ENCODE data around the gene TMEM179B. TPM values are rescaled to one million over a fixed set of nuclear protein-coding genes. Genes with fewer than 3 reads are reported as not detected.

Gene TMEM179B
- polyA plus RNA-seq, 5 donors, result 48.2 to 59.9 (median 51.2) TPM

DNA sequence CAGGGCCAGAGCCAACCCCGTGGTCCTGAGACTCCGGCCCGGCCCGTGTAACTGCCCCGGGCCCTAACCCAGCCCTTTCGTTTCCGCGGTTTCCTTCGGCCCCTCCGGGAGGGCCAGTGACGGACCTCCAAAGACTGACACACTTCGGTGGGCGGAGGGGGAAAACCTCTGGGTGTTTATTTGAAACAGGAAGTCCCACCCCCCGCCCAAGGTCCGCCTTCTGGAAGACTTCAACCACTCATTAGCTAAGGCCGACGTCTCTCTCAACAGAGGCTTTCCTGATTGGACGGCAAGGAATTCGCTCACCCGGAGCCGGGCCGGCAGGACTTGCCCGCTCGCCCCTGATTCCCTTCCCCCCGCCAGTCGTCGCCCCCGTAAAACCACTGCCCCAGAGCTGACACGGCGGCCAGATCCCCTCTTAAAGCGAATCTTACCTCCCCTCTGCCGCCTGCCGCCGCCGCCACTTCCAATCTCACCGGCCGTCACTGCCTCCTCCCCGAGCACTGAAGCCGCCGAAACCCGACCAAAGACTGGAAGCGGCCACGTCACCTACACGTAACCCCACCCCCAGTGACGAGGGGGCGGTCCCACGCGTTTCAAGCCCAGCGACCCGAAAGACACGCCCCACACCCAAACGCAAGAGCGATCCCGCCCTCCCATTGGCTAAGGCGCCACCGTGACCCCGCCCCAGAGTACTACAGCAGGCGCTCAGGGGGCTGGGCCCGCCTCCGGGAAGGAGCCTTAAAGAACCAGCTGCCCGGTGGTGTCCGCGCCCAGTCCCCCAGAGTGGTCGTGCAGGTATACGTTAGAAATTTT lies 44.5 kb downstream of the TMEM179B start, which contains the start of gene STX5:
Gene STX5, minus strand, starts transcription at position 532 of the 816 bp plus-strand sequence. CDS start 808 bp downstream, outside the sequence.
- DNase-seq, result peak; percentile 99

DNA sequence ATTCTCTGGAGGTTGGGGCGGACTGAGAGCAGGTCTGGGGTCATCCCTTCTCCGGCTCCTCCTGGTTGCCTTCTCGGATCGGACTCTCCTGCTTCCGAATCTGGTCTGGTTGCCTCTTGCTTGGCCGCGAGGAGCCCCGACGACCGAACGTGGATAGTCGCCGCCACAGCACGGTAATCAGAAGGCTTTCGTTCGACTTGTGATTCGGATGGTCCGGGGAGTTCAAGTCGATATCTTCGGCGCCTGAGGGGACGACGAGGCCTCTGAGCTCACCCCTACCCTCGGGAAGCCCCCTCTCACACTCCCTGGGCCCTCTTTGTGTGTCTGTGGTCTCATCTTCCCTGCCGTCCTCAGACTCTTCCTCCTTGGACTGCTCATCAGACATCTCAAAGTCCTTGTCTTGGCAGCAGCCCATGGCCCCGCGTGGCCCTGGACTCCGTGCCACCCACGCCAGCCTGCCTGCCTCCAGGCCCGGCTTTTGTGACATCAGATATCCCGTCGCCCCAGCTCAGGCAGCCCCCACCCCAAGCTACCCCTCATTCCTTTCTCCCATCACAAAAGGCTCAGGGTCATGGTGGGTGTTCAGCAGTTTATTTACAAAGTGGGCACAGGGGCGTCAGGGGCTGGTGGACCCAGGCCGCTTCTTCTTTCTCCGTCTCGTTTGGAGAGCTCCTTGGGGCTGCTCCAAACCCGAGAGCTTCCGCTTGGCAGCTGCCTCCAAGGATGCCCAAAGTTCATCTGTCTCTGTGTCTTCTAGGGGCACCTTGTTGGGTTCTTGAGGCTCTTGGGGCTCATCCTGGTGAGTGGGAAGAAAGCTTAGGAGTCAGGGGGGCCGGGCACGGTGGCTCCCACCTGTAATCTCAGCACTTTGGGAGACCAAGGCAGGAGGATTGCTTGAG lies 45.4 kb downstream of the TMEM179B start, which contains the start of gene TEX54:
Gene TEX54, minus strand, starts transcription at position 506 of the 899 bp plus-strand sequence.
- DNase-seq, result no peak

DNA sequence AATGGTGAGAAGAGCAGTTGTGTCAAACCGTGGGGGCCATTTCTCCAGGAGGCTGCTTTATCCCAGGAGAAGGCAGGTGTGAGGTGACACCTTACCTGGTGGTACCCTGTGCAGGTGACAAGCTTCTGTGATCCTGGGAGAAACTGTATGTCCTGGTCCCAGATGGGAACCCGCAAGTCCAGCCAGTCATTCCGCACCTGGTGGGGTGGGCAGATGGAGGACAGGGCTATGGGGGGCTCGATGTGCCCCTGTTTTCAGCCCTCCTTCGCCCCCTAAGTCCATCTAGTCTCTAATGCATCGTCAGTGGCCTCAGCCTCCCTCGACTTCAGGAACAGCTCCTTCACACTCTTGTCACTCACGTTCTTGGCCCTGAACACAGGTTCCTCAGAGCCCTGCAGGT lies 48.1 kb downstream of the TMEM179B start:
- no peak for DNase-seq

DNA sequence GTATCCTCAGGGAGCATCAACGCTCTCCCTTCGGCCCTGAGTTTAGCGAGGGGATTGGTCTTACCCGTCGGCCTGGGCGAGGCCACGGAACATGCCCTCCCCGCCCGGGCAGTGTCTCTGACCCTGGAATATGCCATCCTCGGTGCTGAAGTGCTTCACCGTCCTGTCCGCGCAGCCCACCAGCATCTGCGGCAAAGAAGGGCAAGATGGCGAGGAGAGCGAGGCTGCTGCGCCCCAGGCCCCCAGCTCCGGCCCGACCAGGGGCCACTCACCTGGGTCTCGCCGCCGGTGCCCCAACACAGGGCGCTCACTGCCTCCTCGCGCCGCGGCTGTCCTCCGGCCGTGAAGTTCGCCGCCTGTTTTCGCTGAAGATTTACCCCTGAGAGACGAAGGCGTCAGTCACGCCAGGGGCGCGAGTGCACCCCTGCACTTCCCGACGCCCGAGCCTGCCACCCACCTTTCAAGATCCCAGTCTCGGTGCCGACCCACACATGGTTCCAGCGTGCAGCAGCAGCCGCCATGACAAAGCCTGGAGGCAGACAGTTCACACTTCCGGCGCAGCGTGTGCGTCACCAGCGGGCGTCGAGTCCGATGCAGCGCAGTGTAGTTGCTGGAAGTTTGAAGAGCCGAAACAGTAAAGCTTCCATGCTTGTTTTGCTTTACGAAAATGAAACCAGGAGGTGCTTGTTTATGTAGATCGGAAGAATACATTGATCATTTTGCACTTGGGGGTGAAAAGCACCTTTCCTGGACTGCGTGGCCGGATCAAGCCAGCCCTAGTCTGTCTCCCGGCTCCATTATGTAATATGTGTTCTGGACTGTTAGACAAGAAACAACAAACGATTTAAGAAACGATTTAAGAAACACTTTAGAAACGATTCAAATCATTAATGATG lies 52.1 kb downstream of the TMEM179B start, which contains the start of gene WDR74:
Gene WDR74, minus strand, starts transcription at position 541 of the 896 bp plus-strand sequence. Its CDS starts 20 bp downstream, at position 521.
- peak; percentile 91 to 92 for DNase-seq

Other genes starting within 250 kb of the TMEM179B start
- 100 to 1,000 TPM; 154 to 240 (median 173) TPM for gene AHNAK, start 240.6 kb upstream of the TMEM179B start, polyA plus RNA-seq (ENCODE audit: insufficient read depth in 1 of 5, insufficient read length in 5 of 5, low replicate concordance in 1 of 5)
- 1,000 to 10,000 TPM; 2,119 to 2,744 (median 2,318) TPM for gene EEF1G, start 213.5 kb upstream of the TMEM179B start, polyA plus RNA-seq (ENCODE audit: insufficient read depth in 1 of 5, insufficient read length in 5 of 5, low replicate concordance in 1 of 5)
- gene TUT1, start 195.9 kb upstream of the TMEM179B start, polyA plus RNA-seq (ENCODE audit: insufficient read depth in 1 of 5, insufficient read length in 5 of 5, low replicate concordance in 1 of 5), result 10 to 100 TPM; 22.4 to 26.3 (median 25.0) TPM
- 100 to 1,000 TPM in 1 of 5 donors, 10 to 100 TPM in 4; 88.1 to 103 (median 95.4) TPM for gene MTA2, start 185.5 kb upstream of the TMEM179B start, polyA plus RNA-seq (ENCODE audit: insufficient read depth in 1 of 5, insufficient read length in 5 of 5, low replicate concordance in 1 of 5)
- gene EML3, start 174.6 kb upstream of the TMEM179B start, polyA plus RNA-seq (ENCODE audit: insufficient read depth in 1 of 5, insufficient read length in 5 of 5, low replicate concordance in 1 of 5), result 10 to 100 TPM; 32.6 to 57.4 (median 49.5) TPM
- 1 to 10 TPM; 3.3 to 7.5 (median 4.8) TPM for gene ROM1, start 174.1 kb upstream of the TMEM179B start, polyA plus RNA-seq (ENCODE audit: insufficient read depth in 1 of 5, insufficient read length in 5 of 5, low replicate concordance in 1 of 5)
- 10 to 100 TPM; 17.4 to 39.9 (median 26.4) TPM for gene B3GAT3, start 165.4 kb upstream of the TMEM179B start, polyA plus RNA-seq (ENCODE audit: insufficient read depth in 1 of 5, insufficient read length in 5 of 5, low replicate concordance in 1 of 5)
- 100 to 1,000 TPM; 288 to 339 (median 312) TPM for gene GANAB, start 140.8 kb upstream of the TMEM179B start, polyA plus RNA-seq (ENCODE audit: insufficient read depth in 1 of 5, insufficient read length in 5 of 5, low replicate concordance in 1 of 5)
- 10 to 100 TPM; 12.0 to 19.6 (median 14.3) TPM for gene INTS5, start 134.1 kb upstream of the TMEM179B start, polyA plus RNA-seq (ENCODE audit: insufficient read depth in 1 of 5, insufficient read length in 5 of 5, low replicate concordance in 1 of 5)
- gene C11orf98, start 122.2 kb upstream of the TMEM179B start, polyA plus RNA-seq (ENCODE audit: insufficient read depth in 1 of 5, insufficient read length in 5 of 5, low replicate concordance in 1 of 5), result 10 to 100 TPM; 45.9 to 64.1 (median 52.8) TPM
- gene CSKMT, start 122.1 kb upstream of the TMEM179B start, polyA plus RNA-seq (ENCODE audit: insufficient read depth in 1 of 5, insufficient read length in 5 of 5, low replicate concordance in 1 of 5), result 1 to 10 TPM; 4.8 to 9.0 (median 7.1) TPM
- gene UQCC3, start 115.7 kb upstream of the TMEM179B start, polyA plus RNA-seq (ENCODE audit: insufficient read depth in 1 of 5, insufficient read length in 5 of 5, low replicate concordance in 1 of 5), result 10 to 100 TPM in 1 of 5 donors, 1 to 10 TPM in 4; 5.0 to 10.8 (median 6.7) TPM
- gene LBHD1, start 115.1 kb upstream of the TMEM179B start, polyA plus RNA-seq (ENCODE audit: insufficient read depth in 1 of 5, insufficient read length in 5 of 5, low replicate concordance in 1 of 5), result 1 to 10 TPM; 4.9 to 9.5 (median 8.8) TPM
- 100 to 1,000 TPM; 132 to 176 (median 145) TPM for gene UBXN1, start 108.3 kb upstream of the TMEM179B start, polyA plus RNA-seq (ENCODE audit: insufficient read depth in 1 of 5, insufficient read length in 5 of 5, low replicate concordance in 1 of 5)
- gene LRRN4CL, start 97.9 kb upstream of the TMEM179B start, polyA plus RNA-seq (ENCODE audit: insufficient read depth in 1 of 5, insufficient read length in 5 of 5, low replicate concordance in 1 of 5), result 1 to 10 TPM in 1 of 5 donors, under 1 TPM in 4; 0.37 to 1.3 (median 0.55) TPM
- gene BSCL2, start 80.0 kb upstream of the TMEM179B start, polyA plus RNA-seq (ENCODE audit: insufficient read depth in 1 of 5, insufficient read length in 5 of 5, low replicate concordance in 1 of 5), result 10 to 100 TPM; 38.0 to 50.3 (median 45.9) TPM
- gene GNG3, start 79.7 kb upstream of the TMEM179B start, polyA plus RNA-seq (ENCODE audit: insufficient read depth in 1 of 5, insufficient read length in 5 of 5, low replicate concordance in 1 of 5), result 1 to 10 TPM in 4 of 5 donors, under 1 TPM in 1; 0.73 to 1.7 (median 1.5) TPM
- gene HNRNPUL2, start 59.9 kb upstream of the TMEM179B start, polyA plus RNA-seq (ENCODE audit: insufficient read depth in 1 of 5, insufficient read length in 5 of 5, low replicate concordance in 1 of 5), result 10 to 100 TPM; 73.0 to 85.8 (median 81.9) TPM
- gene TTC9C, start 58.9 kb upstream of the TMEM179B start, polyA plus RNA-seq (ENCODE audit: insufficient read depth in 1 of 5, insufficient read length in 5 of 5, low replicate concordance in 1 of 5), result 10 to 100 TPM; 36.1 to 47.0 (median 37.1) TPM
- gene ZBTB3, start 33.2 kb upstream of the TMEM179B start, polyA plus RNA-seq (ENCODE audit: insufficient read depth in 1 of 5, insufficient read length in 5 of 5, low replicate concordance in 1 of 5), result 1 to 10 TPM; 5.6 to 9.6 (median 7.0) TPM
- gene POLR2G, start 25.8 kb upstream of the TMEM179B start, polyA plus RNA-seq (ENCODE audit: insufficient read depth in 1 of 5, insufficient read length in 5 of 5, low replicate concordance in 1 of 5), result 100 to 1,000 TPM; 136 to 186 (median 153) TPM
- 10 to 100 TPM; 23.5 to 30.7 (median 25.7) TPM for gene TAF6L, start 16.0 kb upstream of the TMEM179B start, polyA plus RNA-seq (ENCODE audit: insufficient read depth in 1 of 5, insufficient read length in 5 of 5, low replicate concordance in 1 of 5)
- 10 to 100 TPM; 18.8 to 28.1 (median 21.0) TPM for gene TMEM223, start 4.6 kb downstream of the TMEM179B start, polyA plus RNA-seq (ENCODE audit: insufficient read depth in 1 of 5, insufficient read length in 5 of 5, low replicate concordance in 1 of 5)
- 100 to 1,000 TPM; 111 to 162 (median 134) TPM for gene NXF1, start 18.0 kb downstream of the TMEM179B start, polyA plus RNA-seq (ENCODE audit: insufficient read depth in 1 of 5, insufficient read length in 5 of 5, low replicate concordance in 1 of 5)
- gene STX5, start 44.6 kb downstream of the TMEM179B start, polyA plus RNA-seq (ENCODE audit: insufficient read depth in 1 of 5, insufficient read length in 5 of 5, low replicate concordance in 1 of 5), result 10 to 100 TPM; 46.7 to 58.3 (median 55.5) TPM
- gene TEX54, start 45.4 kb downstream of the TMEM179B start, polyA plus RNA-seq (ENCODE audit: insufficient read depth in 1 of 5, insufficient read length in 5 of 5, low replicate concordance in 1 of 5), result under 1 TPM in 2 of 5 donors, not detected in 3; 0.34 to 0.37 TPM
- 10 to 100 TPM; 35.6 to 50.3 (median 42.9) TPM for gene WDR74, start 52.2 kb downstream of the TMEM179B start, polyA plus RNA-seq (ENCODE audit: insufficient read depth in 1 of 5, insufficient read length in 5 of 5, low replicate concordance in 1 of 5)
- gene SLC3A2, start 93.5 kb downstream of the TMEM179B start, polyA plus RNA-seq (ENCODE audit: insufficient read depth in 1 of 5, insufficient read length in 5 of 5, low replicate concordance in 1 of 5), result 100 to 1,000 TPM; 167 to 197 (median 172) TPM
- 1 to 10 TPM in 1 of 5 donors, under 1 TPM in 4; 0.58 to 1.3 (median 0.76) TPM for gene CHRM1, start 134.0 kb downstream of the TMEM179B start, polyA plus RNA-seq (ENCODE audit: insufficient read depth in 1 of 5, insufficient read length in 5 of 5, low replicate concordance in 1 of 5)
- under 1 TPM in 1 of 5 donors, not detected in 4; 0.09 TPM for gene SLC22A6, start 197.6 kb downstream of the TMEM179B start, polyA plus RNA-seq (ENCODE audit: insufficient read depth in 1 of 5, insufficient read length in 5 of 5, low replicate concordance in 1 of 5)
- under 1 TPM in 3 of 5 donors, not detected in 2; 0.04 to 0.22 (median 0.08) TPM for gene SLC22A8, start 228.4 kb downstream of the TMEM179B start, polyA plus RNA-seq (ENCODE audit: insufficient read depth in 1 of 5, insufficient read length in 5 of 5, low replicate concordance in 1 of 5)